Central memory CD4-positive, alpha-beta T cell (primary cell): ENCODE data around the gene ACSF3.

Experiments
- DNase-seq: peaks from one replicate; pipeline ENCODE4 v3.0.0; 2022

Gene ACSF3

GRCh38 chr16:89146211-89147005 lies 52.8 kb downstream of the ACSF3 start:
- no peak for DNase-seq

GRCh38 chr16:89147085-89147817 lies 53.6 kb downstream of the ACSF3 start:
- DNase-seq, result no peak

GRCh38 chr16:89149386-89149785 lies 55.7 kb downstream of the ACSF3 start:
- DNase-seq, result no peak

- DNase-seq, result no peak
These were observed 56.6 kb downstream of the ACSF3 start for GRCh38 chr16:89150090-89150835.

- DNase-seq, result no peak
These were observed 57.3 kb downstream of the ACSF3 start for GRCh38 chr16:89150981-89151380.

GRCh38 chr16:89152831-89153700 lies 59.4 kb downstream of the ACSF3 start:
- DNase-seq, result no peak

- no peak for DNase-seq
These were observed 60.2 kb downstream of the ACSF3 start for GRCh38 chr16:89153848-89154271.

- no peak for DNase-seq
These were observed 60.9 kb downstream of the ACSF3 start for GRCh38 chr16:89154390-89155183.

GRCh38 chr16:89155184-89155679 lies 61.6 kb downstream of the ACSF3 start:
- no peak for DNase-seq

- DNase-seq, result no peak
These were observed 62.4 kb downstream of the ACSF3 start for GRCh38 chr16:89155851-89156739.

GRCh38 chr16:89156740-89157645 lies 63.3 kb downstream of the ACSF3 start:
- no peak for DNase-seq

- no peak for DNase-seq
These were observed 64.1 kb downstream of the ACSF3 start for GRCh38 chr16:89157778-89158177.

GRCh38 chr16:89159066-89159849 lies 65.6 kb downstream of the ACSF3 start:
- DNase-seq, result no peak

- DNase-seq, result no peak
These were observed 66.2 kb downstream of the ACSF3 start for GRCh38 chr16:89159850-89160354.

GRCh38 chr16:89160977-89161701 lies 67.5 kb downstream of the ACSF3 start:
- no peak for DNase-seq

- DNase-seq, result no peak
These were observed 68.4 kb downstream of the ACSF3 start for GRCh38 chr16:89161763-89162713.
